NT2/D1 (cell line): Measurements from ENCODE around the gene RHEB.

Experiments used
- DNase-seq: peaks from one replicate; pipeline ENCODE4 v3.0.0-alpha.2; 2011; ENCODE audit warnings: low read depth, low spot score
- H3K27me3 ChIP-seq: 2 replicates; pipeline ENCODE4 v1.6.0; 2011; ENCODE audit warnings: mild to moderate bottlenecking; ENCODE audit not compliant: insufficient read length, insufficient read depth
- H3K36me3 ChIP-seq: 2 replicates; pipeline ENCODE4 v1.6.1; 2011; ENCODE audit warnings: mild to moderate bottlenecking, low read length, mixed read lengths; ENCODE audit not compliant: insufficient read depth, insufficient read length
- H3K4me1 ChIP-seq: 2 replicates; pipeline ENCODE4 v1.5.1; 2011; ENCODE audit not compliant: insufficient read depth, insufficient read length
- H3K4me3 ChIP-seq: 2 replicates; pipeline ENCODE4 v1.5.1; 2011; ENCODE audit warnings: low read depth; ENCODE audit not compliant: insufficient read length
- H3K9ac ChIP-seq: 2 replicates; pipeline ENCODE4 v1.6.0; 2011; ENCODE audit warnings: low read depth; ENCODE audit not compliant: insufficient read length
- H3K9me3 ChIP-seq: 2 replicates; pipeline ENCODE4 v1.5.1; 2011; ENCODE audit warnings: mild to moderate bottlenecking, low read length; ENCODE audit not compliant: insufficient read depth
- SUZ12 ChIP-seq: IDR thresholded peaks from 2 replicates; pipeline ENCODE4 v1.6.1; 2011; ENCODE audit not compliant: insufficient read length, insufficient read depth; ENCODE audit errors: extremely low read depth
- YY1 ChIP-seq: IDR thresholded peaks from 2 replicates; pipeline ENCODE4 v1.6.1; 2011; ENCODE audit not compliant: insufficient read length, insufficient read depth
- ZNF274 ChIP-seq: IDR thresholded peaks from 2 replicates; pipeline ENCODE4 v1.6.1; 2011; ENCODE audit warnings: mild to moderate bottlenecking, low read depth, low read length

The RHEB gene

GRCh38 chr7:151507806-151508205 lies 11.9 kb downstream of the RHEB start:
- no peak for DNase-seq
- Histone ChIP-seq H3K27me3 (no peaks in the 10 kb centered on the region), H3K9ac (no peak overlapping the region), H3K4me3 (no peak overlapping the region), H3K36me3 (no peaks in the 10 kb centered on the region), H3K9me3 (peaks cover 5% of the 10 kb centered on the region; the same call in 1 of the 2 replicates), H3K4me1 (peaks cover 4% of the 10 kb centered on the region)
- TF ChIP-seq ZNF274 (no peak), SUZ12 (no peak), YY1 (no peak)

- Histone ChIP-seq H3K36me3 (no peaks in the 10 kb centered on the region), H3K27me3 (no peaks in the 10 kb centered on the region), H3K4me1 (peaks cover 4% of the 10 kb centered on the region), H3K4me3 (no peak overlapping the region), H3K9ac (no peak overlapping the region), H3K9me3 (peaks cover 5% of the 10 kb centered on the region; the same call in 1 of the 2 replicates)
- TF ChIP-seq SUZ12 (no peak), ZNF274 (no peak), YY1 (no peak)
- no peak for DNase-seq
Observed at GRCh38 chr7:151506901-151507382, 12.8 kb downstream of the RHEB start.

GRCh38 chr7:151505836-151506468 lies 13.7 kb downstream of the RHEB start:
- no peak overlapping the region for H3K4me3 ChIP-seq
- H3K4me1 ChIP-seq: peaks cover 4% of the 10 kb centered on the region
- H3K9me3 ChIP-seq: peaks cover 5% of the 10 kb centered on the region; the same call in 1 of the 2 replicates
- H3K36me3 ChIP-seq: peaks cover 3% of the 10 kb centered on the region
- no peak for DNase-seq
- no peak overlapping the region for H3K9ac ChIP-seq
- no peak for TF ChIP-seq SUZ12
- TF ChIP-seq ZNF274: no peak
- TF ChIP-seq YY1: no peak
- H3K27me3 ChIP-seq: no peaks in the 10 kb centered on the region

GRCh38 chr7:151505433-151505832 lies 14.3 kb downstream of the RHEB start:
- Histone ChIP-seq H3K4me1 (peaks cover 4% of the 10 kb centered on the region), H3K27me3 (no peaks in the 10 kb centered on the region), H3K36me3 (peaks cover 3% of the 10 kb centered on the region), H3K4me3 (no peak overlapping the region), H3K9me3 (0 out of 2 replicates have a peak, but pooled peaks cover 2% of the 10 kb centered on the region), H3K9ac (no peak overlapping the region)
- DNase-seq: no peak
- TF ChIP-seq ZNF274 (no peak), SUZ12 (no peak), YY1 (no peak)

- Histone ChIP-seq H3K4me3 (no peak overlapping the region), H3K36me3 (peaks cover 3% of the 10 kb centered on the region), H3K9me3 (no peaks in the 10 kb centered on the region), H3K27me3 (no peaks in the 10 kb centered on the region), H3K4me1 (peaks cover 4% of the 10 kb centered on the region), H3K9ac (no peak overlapping the region)
- TF ChIP-seq SUZ12 (no peak), YY1 (no peak), ZNF274 (no peak)
- no peak for DNase-seq
Observed at GRCh38 chr7:151504715-151505326, 14.9 kb downstream of the RHEB start.

- no peaks in the 10 kb centered on the region for H3K27me3 ChIP-seq
- DNase-seq: no peak
- no peak overlapping the region for H3K4me3 ChIP-seq
- no peaks in the 10 kb centered on the region for H3K9me3 ChIP-seq
- TF ChIP-seq ZNF274: no peak
- TF ChIP-seq SUZ12: no peak
- no peak for TF ChIP-seq YY1
- H3K36me3 ChIP-seq: peaks cover 3% of the 10 kb centered on the region
- no peak overlapping the region for H3K9ac ChIP-seq
- H3K4me1 ChIP-seq: peaks cover 4% of the 10 kb centered on the region
Observed at GRCh38 chr7:151503902-151504714, 15.6 kb downstream of the RHEB start.
